Fibroblast of mammary gland (primary cell): ENCODE data around the gene RASAL1.
"Not testable (repeated sequence)": the region's sequence is repeated elsewhere in the genome, so short reads cannot be mapped to it uniquely, and the experiment has no call there.

Source experiments
- DNase-seq: peaks from one replicate; pipeline ENCODE4 v3.0.0-alpha.2; 2010; ENCODE audit warnings: low read depth
- H3K4me3 ChIP-seq: 2 replicates; pipeline ENCODE4 v1.5.1; 2011; ENCODE audit warnings: low read depth, mild to moderate bottlenecking, low read length, moderate library complexity; ENCODE audit not compliant: control insufficient read depth
- TF ChIP-seq, protein P1 (sequence below): conservative IDR thresholded peaks from 2 replicates; pipeline ENCODE4 v1.5.1; 2011; ENCODE audit warnings: low read depth, low read length, inconsistent platforms; ENCODE audit not compliant: control insufficient read depth, insufficient read depth

Gene RASAL1

DNA sequence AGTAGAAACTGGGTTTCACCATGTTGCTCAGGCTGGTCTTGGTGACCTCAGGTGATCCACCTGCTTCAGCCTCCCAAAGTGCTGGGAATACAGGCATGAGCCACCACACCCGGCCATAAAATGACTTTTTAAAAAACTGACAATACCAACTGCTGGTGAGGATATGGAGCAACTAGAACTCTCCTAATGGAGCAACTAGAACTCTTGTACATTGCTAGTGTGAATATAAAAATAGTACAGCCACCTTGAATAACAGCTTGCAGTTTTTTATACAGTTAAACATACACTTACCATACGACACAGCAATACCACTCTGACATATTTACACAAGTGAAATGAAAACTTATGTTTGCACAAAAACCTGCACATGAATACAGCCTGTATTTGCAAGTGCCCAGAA lies 11.4 kb upstream of the RASAL1 start:
- TF ChIP-seq, protein P1, sequence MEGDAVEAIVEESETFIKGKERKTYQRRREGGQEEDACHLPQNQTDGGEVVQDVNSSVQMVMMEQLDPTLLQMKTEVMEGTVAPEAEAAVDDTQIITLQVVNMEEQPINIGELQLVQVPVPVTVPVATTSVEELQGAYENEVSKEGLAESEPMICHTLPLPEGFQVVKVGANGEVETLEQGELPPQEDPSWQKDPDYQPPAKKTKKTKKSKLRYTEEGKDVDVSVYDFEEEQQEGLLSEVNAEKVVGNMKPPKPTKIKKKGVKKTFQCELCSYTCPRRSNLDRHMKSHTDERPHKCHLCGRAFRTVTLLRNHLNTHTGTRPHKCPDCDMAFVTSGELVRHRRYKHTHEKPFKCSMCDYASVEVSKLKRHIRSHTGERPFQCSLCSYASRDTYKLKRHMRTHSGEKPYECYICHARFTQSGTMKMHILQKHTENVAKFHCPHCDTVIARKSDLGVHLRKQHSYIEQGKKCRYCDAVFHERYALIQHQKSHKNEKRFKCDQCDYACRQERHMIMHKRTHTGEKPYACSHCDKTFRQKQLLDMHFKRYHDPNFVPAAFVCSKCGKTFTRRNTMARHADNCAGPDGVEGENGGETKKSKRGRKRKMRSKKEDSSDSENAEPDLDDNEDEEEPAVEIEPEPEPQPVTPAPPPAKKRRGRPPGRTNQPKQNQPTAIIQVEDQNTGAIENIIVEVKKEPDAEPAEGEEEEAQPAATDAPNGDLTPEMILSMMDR: no peak
- no peak overlapping the region for H3K4me3 ChIP-seq
- no peak for DNase-seq

DNA sequence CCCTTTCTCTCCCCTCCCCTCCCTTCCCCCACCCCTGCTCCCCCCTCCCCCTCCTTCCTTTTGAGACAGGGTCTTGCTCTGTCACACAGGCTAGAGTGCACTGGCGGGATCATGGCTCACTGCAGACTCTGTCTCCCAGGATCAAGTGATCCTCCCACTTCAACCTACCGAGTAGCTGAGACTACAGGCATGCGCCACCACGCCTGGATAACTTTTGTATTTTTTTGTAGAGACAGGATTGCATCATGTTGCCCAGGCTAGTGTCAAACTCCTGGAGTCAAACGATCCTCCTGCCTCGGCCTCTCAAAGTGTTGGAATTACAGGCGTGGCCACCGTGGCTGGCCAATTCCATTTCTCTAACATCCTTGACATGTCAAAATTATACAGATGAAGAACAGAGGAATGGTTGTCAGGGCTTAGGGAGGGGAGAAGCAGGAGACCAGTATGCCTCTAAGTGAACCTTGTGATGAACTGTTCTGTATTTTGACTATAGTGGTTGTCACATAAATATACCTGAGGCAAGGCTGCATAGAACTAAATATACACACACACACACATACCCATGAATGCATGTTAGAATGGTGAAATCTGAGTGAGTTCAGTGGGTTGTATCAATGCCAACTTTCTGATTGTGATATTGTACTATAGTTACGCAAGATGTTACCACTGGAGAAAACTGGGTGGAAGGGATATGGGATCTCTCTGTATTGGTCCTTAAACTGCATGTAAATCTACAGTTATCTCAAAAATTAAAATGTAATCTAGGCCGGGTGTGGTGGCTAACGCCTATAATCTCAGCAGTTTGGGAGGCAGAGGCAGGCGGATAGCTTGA lies 10.4 kb upstream of the RASAL1 start:
- H3K4me3 ChIP-seq: no peak overlapping the region
- DNase-seq: peak; percentile 45
- TF ChIP-seq, protein P1: no peak

DNA sequence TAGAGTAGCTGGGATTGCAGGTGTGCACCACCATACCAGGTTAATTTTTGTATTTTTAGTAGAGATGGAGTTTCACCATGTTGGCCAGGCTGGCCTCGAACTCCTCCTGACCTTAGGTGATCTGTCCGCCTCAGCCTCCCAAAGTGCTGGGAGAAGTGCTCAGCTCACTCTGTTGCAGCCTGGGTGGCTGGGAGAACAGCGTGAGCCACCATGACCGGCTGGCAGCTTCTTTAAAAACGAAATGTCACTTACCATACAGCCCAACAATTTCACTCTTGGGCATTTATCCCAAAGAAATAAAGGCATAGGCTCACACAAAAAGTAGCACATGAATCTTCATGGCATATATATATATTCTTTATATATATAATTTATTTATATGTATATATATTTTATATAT lies 9.2 kb upstream of the RASAL1 start:
- H3K4me3 ChIP-seq: no peak overlapping the region
- DNase-seq: no peak
- TF ChIP-seq, protein P1: no peak

DNA sequence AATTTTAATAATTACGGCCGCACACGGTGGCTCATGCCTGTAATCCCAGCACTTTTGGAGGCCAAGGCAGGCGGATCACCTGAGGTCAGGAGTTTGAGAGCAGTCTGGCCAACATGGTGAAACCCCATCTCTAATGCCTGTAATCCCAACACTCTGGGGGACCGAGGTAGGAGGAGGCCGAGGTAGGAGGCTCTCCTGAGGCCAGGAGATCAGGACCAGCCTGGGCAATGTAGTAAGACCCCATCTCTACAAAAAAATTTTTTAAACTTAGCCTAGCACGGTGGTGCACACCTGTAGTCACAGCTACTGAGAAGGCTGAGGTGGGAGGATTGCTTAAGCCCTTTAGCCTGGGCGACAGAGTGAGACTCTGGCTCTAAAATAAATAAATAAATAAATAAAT lies 8.4 kb upstream of the RASAL1 start:
- DNase-seq: no peak
- H3K4me3 ChIP-seq: no peak overlapping the region
- TF ChIP-seq, protein P1: no peak

DNA sequence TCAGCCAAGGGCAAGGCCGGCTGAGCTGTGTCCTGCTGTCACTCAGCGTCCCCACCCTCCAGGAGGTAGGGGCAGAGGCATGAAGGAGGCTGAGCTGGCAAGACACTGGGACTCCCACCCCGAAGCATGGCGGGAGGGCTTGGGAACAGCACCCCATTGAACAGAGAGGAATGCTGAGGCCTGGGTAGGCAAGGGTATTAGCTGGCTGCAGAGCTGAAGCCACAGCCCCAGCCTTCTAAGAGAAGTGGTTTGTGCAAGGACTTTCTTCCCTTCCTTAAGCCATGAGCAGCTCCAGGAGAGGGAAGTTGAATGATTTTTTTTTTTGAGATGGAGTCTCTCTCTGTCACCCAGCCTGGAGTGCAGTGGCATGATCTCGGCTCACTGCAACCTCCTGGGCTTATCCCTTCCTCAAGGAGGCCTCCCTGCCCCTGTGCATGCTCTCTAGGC lies 7.3 kb upstream of the RASAL1 start:
- no peak for DNase-seq
- TF ChIP-seq, protein P1: no peak
- no peak overlapping the region for H3K4me3 ChIP-seq

DNA sequence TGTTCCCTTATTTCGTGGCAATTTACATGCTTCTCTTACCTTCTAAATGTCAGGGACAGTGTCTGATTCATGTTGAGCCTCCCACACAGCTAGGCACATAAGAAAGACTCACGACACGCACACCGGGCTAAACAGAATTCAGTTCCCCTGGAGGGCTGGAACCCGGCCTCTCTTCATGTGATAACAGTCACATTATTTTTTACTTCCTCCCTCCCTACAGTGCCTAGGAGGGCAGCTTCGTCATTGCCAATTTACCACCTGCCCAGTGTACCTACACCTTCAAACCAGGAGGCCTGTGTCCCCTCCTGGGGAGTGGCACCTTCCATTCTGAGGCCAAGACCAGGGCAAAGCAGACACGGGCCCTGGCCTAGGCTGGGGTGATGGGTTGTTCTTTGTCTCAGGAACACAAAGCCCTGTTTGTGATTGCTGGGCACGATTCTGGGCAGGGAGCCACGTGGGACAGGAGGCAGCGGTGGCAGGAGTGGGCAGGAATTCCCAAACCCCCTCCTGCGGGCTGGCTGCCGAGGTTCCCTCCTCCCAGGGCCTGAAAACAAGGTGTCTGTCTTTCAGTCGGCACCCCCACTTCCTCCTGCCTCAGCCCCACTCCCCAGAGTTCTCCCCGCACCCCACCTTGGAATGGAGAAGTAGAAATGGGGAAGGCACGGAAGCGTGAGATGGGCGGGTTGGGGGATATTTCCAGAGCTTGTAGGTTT lies 6.8 kb upstream of the RASAL1 start:
- TF ChIP-seq, protein P1: no peak
- no peak overlapping the region for H3K4me3 ChIP-seq
- DNase-seq: no peak

DNA sequence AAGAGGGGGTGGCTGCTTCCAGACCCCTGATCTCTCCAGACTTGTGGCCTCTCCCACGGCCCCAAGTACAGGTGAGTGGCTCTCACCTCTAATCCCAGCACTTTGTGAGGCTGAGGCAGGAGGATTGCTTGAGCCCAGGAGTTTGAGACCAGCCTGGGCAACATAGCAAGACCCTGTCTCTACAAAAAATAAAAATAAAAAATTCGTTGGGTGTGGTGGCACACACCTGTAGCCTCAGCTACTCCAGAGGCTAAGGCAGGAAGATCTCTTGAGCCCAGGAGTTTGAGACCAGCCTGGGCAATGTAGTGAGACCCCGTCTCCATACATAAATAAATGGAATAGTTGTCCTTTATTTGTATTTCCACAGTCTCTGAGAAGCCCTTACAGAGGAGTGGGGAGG lies 6.2 kb upstream of the RASAL1 start:
- not testable (repeated sequence) for H3K4me3 ChIP-seq, DNase-seq
